Naive thymus-derived CD8-positive, alpha-beta T cell (primary cell): ENCODE data around the gene ADAMTSL5. TPM values are rescaled to one million over a fixed set of nuclear protein-coding genes. Genes with fewer than 3 reads are reported as not detected.

Experiments
- ATAC-seq, 2 donors: fragments of 150-1000 bp; cut with Tn5 transposase in 1 of 2; sonication (Bioruptor Pico), chemical (Tn5 transposase) in 1 of 2; 1 replicate in 1 of 2; 2 replicates in 1 of 2; pipeline ENCODE4 v1.10.0; 2021; ENCODE audit warnings: mild to moderate bottlenecking in 2 of 2, moderate library complexity in 2 of 2
- POLR2A ChIA-PET: fragments of 350-600 bp; sonication (Branson Sonifier 250); formaldehyde crosslinking; loops from one replicate; lab custom pipeline; 2021; ENCODE audit warnings: antibody characterized with exemption; lab: Charles Lee
- DNase-seq, 10 donors: peaks; one replicate each; pipeline versions ENCODE4 v3.0.0 to v3.0.0-alpha.2; 2020 to 2022
- H3K27ac Mint-ChIP-seq, 10 donors: one replicate each; pipeline ENCODE4 v1.8.0; 2020 to 2022; ENCODE audit warnings: mild to moderate bottlenecking in 10 of 10, mixed read lengths in 10 of 10, moderate library complexity in 4 of 10, inconsistent platforms in 1 of 10
- H3K27me3 Mint-ChIP-seq, 5 donors: one replicate each; pipeline ENCODE4 v1.8.0; 2021 to 2022; ENCODE audit warnings: mixed read lengths in 5 of 5
- H3K36me3 Mint-ChIP-seq, 3 donors: one replicate each; pipeline ENCODE4 v1.8.0; 2020 to 2022; ENCODE audit warnings: mixed read lengths in 3 of 3, mild to moderate bottlenecking in 2 of 3, inconsistent platforms in 1 of 3
- H3K4me1 Mint-ChIP-seq, 4 donors: one replicate each; pipeline ENCODE4 v1.8.0; 2021 to 2022; ENCODE audit warnings: mixed read lengths in 4 of 4
- H3K4me3 Mint-ChIP-seq, 10 donors: one replicate each; pipeline ENCODE4 v1.8.0; 2020 to 2022; ENCODE audit warnings: mild to moderate bottlenecking in 10 of 10, mixed read lengths in 10 of 10, moderate library complexity in 6 of 10, inconsistent platforms in 1 of 10
- H3K9me3 Mint-ChIP-seq, 9 donors: one replicate each; pipeline ENCODE4 v1.8.0; 2020 to 2022; ENCODE audit warnings: mixed read lengths in 9 of 9, mild to moderate bottlenecking in 3 of 9, inconsistent platforms in 1 of 9, moderate library complexity in 1 of 9
- polyA plus RNA-seq, 3 donors: library from polyadenylated mRNA; unstranded; fragments of 300-500 nt; fragmentation: Illumina TruSeq; gene quantifications; one replicate each; pipeline ENCODE4 v1.2.3, GENCODE V29; 2021
- total RNA-seq, 8 experiments: library from RNA in 2 of 8; stranded (reverse) in 2 of 8; gene quantifications; one replicate each; pipeline ENCODE4 v1.2.3 and lab custom pipeline; 2021 to 2026

The ADAMTSL5 gene
- total and polyA plus RNA-seq, 5 experiments from 2014 or later = 0.47 to 4.5 (median 2.5) TPM

DNA sequence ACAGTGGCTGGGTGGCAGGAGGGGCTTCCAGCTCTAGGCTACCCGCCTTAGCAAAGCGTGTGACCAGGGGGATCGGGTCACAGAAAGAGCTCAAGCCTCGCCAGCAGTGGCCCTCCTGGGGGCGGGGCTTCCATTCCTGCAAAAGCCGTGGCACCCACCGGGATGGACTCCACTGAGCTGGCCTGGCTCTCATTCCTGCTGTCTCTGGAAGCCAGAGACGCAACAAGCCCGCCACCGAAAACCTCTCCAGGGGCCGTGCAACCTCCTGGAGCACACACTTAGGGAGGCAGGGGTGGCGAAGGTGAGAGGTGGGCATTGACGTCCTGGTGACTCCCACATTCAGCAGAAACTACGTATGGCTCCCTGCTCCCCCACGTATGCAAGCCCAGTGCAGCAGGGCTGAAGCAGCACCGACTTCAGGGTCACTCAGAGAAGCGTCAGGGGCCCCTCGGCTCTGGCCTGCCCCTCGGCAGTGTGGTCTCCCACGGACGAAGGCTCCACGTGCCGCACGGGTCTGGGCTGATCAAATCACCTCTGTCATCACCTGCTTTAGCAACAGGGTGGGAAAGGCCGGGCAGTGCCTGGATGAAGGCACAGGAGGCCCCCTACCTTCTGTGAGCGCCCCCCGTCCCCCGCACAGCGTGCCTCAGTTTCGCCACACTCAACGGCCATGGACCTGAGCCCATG, 36.9 kb downstream of the ADAMTSL5 start:
- DNase-seq (peak in 1 of 10 donors; percentile 18), ATAC-seq (no peak)
- Mint-ChIP-seq H3K27me3 (no peaks in the 10 kb centered on the region), H3K27ac (peak overlapping the region in 1 of 10 donors; percentile 32), H3K36me3 (peaks cover 0 to 9% (median 2%) of the 10 kb centered on the region in 3 donors), H3K4me1 (peaks cover 13 to 37% (median 26%) of the 10 kb centered on the region in 4 donors), H3K9me3 (no peaks in the 10 kb centered on the region), H3K4me3 (no peak overlapping the region)
- POLR2A ChIA-PET = no interaction called here

DNA sequence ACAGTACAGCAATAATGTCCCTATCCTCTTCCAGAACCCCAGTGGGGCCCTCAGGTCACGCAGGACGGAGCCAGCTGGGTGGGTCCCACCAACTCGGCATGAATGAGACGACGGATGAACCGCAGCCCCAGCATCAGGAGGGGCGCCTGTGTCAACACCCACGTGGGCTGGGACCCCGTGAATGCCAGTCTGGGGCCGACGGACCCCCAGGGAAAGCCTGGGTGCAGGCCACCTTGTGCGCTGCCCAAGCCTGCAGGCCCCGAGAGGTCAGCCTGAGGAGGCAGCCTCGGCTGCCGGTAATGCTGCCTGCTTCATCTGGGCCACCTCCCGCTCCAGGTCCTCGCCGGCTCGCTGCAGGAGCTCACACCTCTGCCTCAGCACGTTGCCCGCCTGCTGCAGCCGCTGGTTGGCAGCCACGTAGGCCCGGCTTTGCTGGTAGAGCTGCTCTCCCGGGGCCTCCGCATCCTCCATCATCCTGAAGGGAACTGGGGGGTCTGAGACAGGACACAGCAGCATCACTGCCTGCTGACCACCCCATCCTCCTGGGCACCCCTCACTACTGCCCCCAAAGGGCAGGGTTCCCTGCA, 38.0 kb downstream of the ADAMTSL5 start:
- POLR2A ChIA-PET = interaction anchor here (1.1 kb wide), 1 partner anchor 16 kb away, joined by 3 read pairs; the partner anchor contains the start of gene REEP6
- ATAC-seq = no peak
- no peaks in the 10 kb centered on the region for H3K27me3 Mint-ChIP-seq
- H3K4me1 Mint-ChIP-seq = peaks cover 14 to 39% (median 30%) of the 10 kb centered on the region in 4 donors
- H3K4me3 Mint-ChIP-seq = peak overlapping the region in 1 of 10 donors; percentile 51
- peak overlapping the region in 1 of 10 donors; percentile 51 for H3K27ac Mint-ChIP-seq
- H3K9me3 Mint-ChIP-seq = no peaks in the 10 kb centered on the region
- peaks cover 0 to 9% (median 2%) of the 10 kb centered on the region in 3 donors for H3K36me3 Mint-ChIP-seq
- DNase-seq = no peak

DNA sequence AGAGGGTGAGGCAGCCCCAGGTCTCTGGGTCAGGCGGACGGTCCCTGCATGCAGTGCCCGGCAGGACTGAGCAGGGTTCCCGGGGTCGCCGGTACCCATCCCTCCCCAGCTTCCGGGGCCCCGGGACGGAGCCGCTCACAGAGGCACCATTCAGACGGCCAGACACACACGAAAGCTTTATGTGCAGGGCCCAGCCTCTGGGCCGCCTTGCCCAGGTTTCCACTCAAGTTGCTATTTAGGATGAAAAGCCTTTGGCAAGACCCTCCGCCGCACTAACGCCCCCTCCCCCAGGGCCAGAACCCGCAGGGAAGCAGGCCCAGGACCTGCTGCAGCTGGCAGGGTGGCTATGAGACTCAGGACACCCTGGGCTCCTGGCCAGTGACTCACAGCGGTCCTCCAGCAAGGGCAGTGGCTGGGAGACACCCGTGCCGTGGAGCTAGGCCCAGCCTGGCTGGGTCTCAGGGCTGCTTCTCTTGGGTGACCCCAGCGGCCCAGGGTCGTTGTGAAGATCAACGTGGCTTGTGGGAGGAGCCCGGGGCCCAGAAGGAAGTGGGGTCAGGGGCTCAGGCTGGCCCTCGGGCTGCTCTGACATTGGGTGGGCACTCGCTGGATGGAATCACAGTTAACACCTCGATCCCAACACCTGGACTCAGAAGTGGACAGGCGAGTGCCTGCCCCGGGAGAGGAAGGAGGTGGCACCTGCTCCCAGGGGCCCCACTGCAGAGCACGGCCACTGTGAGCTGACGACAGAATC, 38.6 kb downstream of the ADAMTSL5 start:
- Mint-ChIP-seq H3K27ac (peak overlapping the region in 2 of 10 donors; percentile 51 to 53), H3K9me3 (no peaks in the 10 kb centered on the region), H3K36me3 (peaks cover 0 to 9% (median 2%) of the 10 kb centered on the region in 3 donors), H3K4me1 (peaks cover 13 to 36% (median 28%) of the 10 kb centered on the region in 4 donors), H3K27me3 (no peaks in the 10 kb centered on the region), H3K4me3 (peak overlapping the region in 1 of 10 donors; percentile 51)
- no peak for ATAC-seq
- POLR2A ChIA-PET = interaction anchor here (1.1 to 1.3 kb wide), 2 partner anchors 15 to 17 kb away, joined by 3 to 5 read pairs; partner anchors contain the start of gene REEP6
- no peak for DNase-seq

DNA sequence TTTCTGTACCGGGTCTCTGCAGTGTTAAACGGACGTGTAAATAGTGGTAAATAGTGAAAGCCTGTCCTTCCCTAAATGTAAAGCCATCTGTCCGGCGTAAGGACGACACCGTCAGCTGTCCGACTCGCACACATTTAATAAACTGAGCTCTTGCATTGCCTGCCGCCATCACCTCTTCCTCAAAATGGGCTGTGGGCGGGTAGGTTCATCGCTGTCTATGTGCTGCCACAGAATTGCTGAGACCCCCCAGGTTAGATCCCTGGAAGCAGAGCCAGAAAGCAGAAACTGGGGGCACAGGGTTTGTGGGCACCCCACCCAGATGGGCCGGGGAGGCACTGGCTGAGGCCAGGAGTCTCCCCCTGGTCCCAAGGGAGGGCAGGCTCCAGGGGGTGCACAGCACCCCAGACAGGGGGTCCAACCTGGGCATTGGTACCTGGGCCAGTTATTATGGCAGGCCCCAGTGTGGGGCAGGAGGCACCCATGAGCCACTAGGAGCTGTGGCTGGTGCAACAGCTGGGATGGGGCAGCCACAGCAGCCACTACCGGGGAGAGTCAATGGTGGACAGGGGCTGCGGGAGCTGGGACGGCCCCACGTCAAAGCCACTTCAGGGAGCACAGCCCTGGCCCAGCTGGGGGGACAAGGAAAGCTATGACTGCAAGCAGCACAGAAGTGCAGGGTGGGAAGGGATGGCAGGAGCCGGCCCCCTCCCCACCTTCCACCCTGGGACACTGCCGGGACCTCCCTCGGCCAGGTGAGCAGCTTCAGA, 39.6 kb downstream of the ADAMTSL5 start:
- Mint-ChIP-seq H3K27ac (no peak overlapping the region), H3K4me3 (peak overlapping the region in 2 of 10 donors; percentile 22 to 36), H3K4me1 (peaks cover 11 to 34% (median 25%) of the 10 kb centered on the region in 4 donors), H3K9me3 (no peaks in the 10 kb centered on the region), H3K27me3 (peaks cover 0 to 3% (median 0%) of the 10 kb centered on the region in 5 donors), H3K36me3 (peaks cover 0 to 7% (median 0%) of the 10 kb centered on the region in 3 donors)
- POLR2A ChIA-PET = interaction anchor here (0.6 to 1.6 kb wide), 4 partner anchors 16 to 1966 kb away, joined by 3 to 7 read pairs (median 4); partner anchors contain the start of gene REEP6
- DNase-seq (no peak), ATAC-seq (no peak)

DNA sequence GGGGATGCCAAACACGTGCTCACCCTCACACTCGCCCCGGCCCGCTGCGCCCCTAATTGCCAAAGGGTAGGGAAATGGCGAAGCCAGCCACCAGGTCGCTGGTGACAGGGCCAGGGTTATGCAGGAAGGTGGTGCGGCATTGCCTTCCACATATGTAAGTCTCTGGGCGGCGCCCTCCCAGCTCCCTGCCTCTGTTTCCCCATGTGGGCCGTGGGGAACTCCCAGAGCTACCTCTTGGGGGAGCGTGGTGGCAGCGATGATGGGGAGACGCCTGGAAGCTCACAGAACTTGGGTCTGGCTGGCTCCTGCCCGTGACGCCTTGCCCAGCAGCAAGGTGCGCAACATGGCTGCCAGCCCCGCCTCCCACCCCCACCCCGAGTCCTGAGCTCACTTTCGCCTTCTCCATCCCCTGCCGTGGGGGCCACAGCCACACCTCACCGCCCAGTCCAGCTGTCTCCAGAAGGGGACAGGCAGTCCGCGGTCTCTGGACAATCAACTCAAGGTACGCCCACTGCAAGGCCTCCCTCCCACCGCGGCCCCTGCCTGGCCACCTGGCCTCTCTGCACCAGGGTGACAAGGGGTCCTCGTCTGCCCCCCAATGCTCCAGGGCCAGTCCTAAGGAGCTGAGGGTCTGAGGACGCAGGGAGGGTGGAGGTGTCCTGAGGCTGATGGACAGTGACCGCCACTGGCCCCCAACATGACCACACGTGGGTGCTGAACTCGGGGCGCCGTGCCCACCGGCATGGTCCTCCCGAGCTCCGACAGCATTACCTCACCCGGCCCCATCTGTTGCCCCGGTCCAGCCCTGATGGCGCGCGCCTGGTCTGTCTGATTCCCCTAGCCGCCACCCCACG, 40.4 kb downstream of the ADAMTSL5 start:
- Mint-ChIP-seq H3K36me3 (peaks cover 0 to 7% (median 0%) of the 10 kb centered on the region in 3 donors), H3K4me1 (peaks cover 10 to 30% (median 22%) of the 10 kb centered on the region in 4 donors), H3K27me3 (peaks cover 0 to 4% (median 0%) of the 10 kb centered on the region in 5 donors), H3K9me3 (no peaks in the 10 kb centered on the region), H3K4me3 (peak overlapping the region in 7 of 10 donors; percentile 10 to 79 (median 33)), H3K27ac (no peak overlapping the region)
- ATAC-seq (no peak), DNase-seq (no peak)
- POLR2A ChIA-PET = interaction anchor here (0.6 to 1.9 kb wide), 7 partner anchors 17 to 425 kb away, joined by 3 to 14 read pairs (median 6); partner anchors contain the start of genes FAM174C and REEP6

DNA sequence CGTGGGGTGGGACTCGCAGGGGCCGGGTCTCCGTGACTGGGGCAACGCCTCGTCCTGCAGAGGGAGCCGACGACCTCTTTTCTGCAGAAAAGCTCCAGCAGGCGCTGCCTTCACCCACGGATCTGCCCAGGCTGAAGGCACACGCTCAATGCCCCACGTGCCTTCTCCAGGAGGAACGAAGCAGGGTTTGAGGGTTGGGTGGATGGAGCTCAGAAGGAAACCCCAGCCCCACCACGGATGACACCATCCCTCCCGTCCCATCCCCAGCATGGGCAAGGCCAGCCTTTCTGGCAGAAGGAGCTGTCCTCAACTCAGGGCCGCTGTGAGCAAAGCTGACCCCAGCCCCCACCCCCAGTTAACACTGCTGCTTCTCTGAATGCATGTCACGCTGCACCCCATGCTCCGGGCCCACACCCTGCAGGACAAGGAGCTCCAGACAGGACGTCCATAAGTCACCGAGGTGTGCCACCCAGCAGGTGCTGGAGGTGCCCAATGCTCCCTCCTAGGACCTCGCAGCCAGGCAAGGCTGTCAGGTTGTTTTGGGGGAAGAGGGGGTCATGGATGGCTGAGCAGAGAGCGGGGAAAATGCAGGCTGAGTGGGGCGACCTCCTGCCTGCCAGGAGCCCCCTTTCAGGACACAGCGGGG, 41.2 kb downstream of the ADAMTSL5 start:
- DNase-seq (peak in 3 of 10 donors; percentile 13 to 31 (median 30)), ATAC-seq (peak; percentile 13 to 15)
- H3K9me3 Mint-ChIP-seq = no peaks in the 10 kb centered on the region
- H3K36me3 Mint-ChIP-seq = peaks cover 0 to 2% (median 0%) of the 10 kb centered on the region in 3 donors
- no peak overlapping the region for H3K27ac Mint-ChIP-seq
- H3K27me3 Mint-ChIP-seq = peaks cover 0 to 7% (median 0%) of the 10 kb centered on the region in 5 donors
- POLR2A ChIA-PET = interaction anchor here (0.6 to 1.9 kb wide), 10 partner anchors 16 to 426 kb away, joined by 3 to 14 read pairs (median 4); partner anchors contain the start of genes FAM174C and REEP6
- peaks cover 9 to 25% (median 18%) of the 10 kb centered on the region in 4 donors for H3K4me1 Mint-ChIP-seq
- peak overlapping the region in 8 of 10 donors; percentile 52 to 80 (median 74) for H3K4me3 Mint-ChIP-seq

DNA sequence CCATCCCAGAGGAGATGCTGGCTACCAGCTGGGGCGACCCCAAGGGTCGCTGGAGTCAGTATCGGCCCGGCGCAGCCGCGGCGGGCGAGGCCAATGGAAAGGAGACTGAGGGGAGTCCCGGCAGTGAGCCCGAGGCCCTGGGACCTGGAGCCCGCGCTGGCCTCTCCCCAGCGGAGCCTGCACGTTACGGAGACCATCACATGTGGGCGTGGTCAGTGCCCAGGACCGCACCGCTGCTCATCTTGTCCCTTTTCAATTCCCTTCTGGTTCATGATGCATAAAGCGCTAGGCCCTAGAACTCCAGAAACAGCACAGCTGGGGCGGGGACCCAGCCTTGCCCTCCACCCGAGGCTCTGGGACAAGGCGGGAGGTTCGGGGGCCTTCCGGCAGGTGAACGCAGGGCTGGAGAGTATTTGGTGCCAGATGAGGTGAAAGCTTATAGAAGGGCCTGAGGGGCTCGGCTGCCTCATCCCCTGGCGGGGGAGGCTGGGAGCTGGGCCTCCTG, 41.8 kb downstream of the ADAMTSL5 start:
- DNase-seq (peak in 1 of 10 donors; percentile 13), ATAC-seq (peak; percentile 21 to 33)
- Mint-ChIP-seq H3K4me1 (peaks cover 9 to 22% (median 17%) of the 10 kb centered on the region in 4 donors), H3K9me3 (no peaks in the 10 kb centered on the region), H3K36me3 (no peaks in the 10 kb centered on the region), H3K4me3 (peak overlapping the region; percentile 42 to 80 (median 74)), H3K27me3 (peaks cover 0 to 7% (median 0%) of the 10 kb centered on the region in 5 donors), H3K27ac (no peak overlapping the region)
- POLR2A ChIA-PET = interaction anchor here (0.9 to 1.9 kb wide), 7 partner anchors 16 to 196 kb away, joined by 3 to 14 read pairs (median 3); partner anchors contain the start of genes FAM174C and RPS15

DNA sequence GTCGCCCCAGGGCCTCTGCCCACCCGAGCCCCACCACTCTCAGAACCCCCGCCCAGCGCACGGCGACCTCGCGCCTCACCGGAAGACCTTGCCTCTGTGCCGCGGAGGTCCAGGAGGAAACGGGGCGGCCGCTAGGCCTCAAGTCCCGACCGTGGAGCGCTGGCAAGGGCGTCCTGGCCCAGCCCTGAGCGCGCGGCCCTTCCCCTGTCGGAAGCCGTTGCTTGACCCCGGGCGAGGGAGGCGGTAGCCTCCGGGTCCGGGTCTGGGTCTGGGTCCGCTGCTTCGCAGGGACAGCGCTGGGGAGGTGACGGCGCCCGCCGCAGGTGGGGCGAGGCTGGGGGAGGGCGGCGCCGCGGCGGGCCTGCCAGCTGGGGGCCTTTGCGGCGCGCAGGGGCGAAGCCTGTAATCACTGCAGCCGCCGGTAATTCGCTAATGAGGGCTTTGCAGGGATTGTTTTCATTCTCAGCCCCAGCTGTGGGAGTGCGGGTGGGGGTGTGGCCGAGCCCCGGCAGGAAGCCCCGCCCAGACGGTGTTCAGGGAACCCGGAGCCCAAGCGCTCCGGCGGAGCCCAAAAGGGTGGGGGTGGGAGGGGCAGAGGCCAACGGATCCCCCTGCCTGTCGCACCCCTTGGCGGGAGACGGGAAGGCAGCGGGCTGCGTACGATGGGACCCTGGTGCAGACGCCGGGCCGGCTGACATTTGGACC, 42.4 kb downstream of the ADAMTSL5 start:
- peak overlapping the region; percentile 64 to 86 (median 76) for H3K4me3 Mint-ChIP-seq
- POLR2A ChIA-PET = interaction anchor here (0.6 to 1.9 kb wide), 6 partner anchors 15 to 62 kb away, joined by 3 to 11 read pairs (median 3); partner anchors contain the start of gene RPS15
- no peaks in the 10 kb centered on the region for H3K36me3 Mint-ChIP-seq
- H3K27me3 Mint-ChIP-seq = peaks cover 0 to 10% (median 0%) of the 10 kb centered on the region in 5 donors
- peak; percentile 45 to 86 (median 60) for DNase-seq
- peak; percentile 67 to 69 for ATAC-seq
- H3K9me3 Mint-ChIP-seq = no peaks in the 10 kb centered on the region
- no peak overlapping the region for H3K27ac Mint-ChIP-seq
- peaks cover 9 to 22% (median 17%) of the 10 kb centered on the region in 4 donors for H3K4me1 Mint-ChIP-seq

DNA sequence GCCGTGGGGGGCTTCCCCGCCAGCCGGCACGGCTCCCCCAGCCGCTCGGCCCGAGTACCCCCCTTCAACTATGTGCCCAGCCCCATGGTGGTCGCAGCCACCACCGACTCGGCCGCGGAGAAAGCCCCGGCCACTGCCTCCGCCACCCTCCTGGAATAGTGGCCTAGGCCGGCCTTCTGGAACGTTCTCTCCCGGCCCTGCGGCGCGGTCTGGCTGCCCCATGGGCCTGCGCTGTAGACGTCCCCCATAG, 42.8 kb downstream of the ADAMTSL5 start:
- no peaks in the 10 kb centered on the region for H3K36me3 Mint-ChIP-seq
- DNase-seq (no peak), ATAC-seq (no peak)
- peak overlapping the region; percentile 62 to 86 (median 76) for H3K4me3 Mint-ChIP-seq
- no peak overlapping the region for H3K27ac Mint-ChIP-seq
- H3K4me1 Mint-ChIP-seq = peaks cover 9 to 22% (median 17%) of the 10 kb centered on the region in 4 donors
- peaks cover 0 to 11% (median 0%) of the 10 kb centered on the region in 5 donors for H3K27me3 Mint-ChIP-seq
- no peaks in the 10 kb centered on the region for H3K9me3 Mint-ChIP-seq
- POLR2A ChIA-PET = interaction anchor here (0.6 to 1.8 kb wide), 4 partner anchors 25 to 61 kb away, joined by 3 to 5 read pairs (median 3); partner anchors contain the start of gene RPS15
